ENCODE data around the gene DBX1. TPM values are rescaled to one million over a fixed set of nuclear protein-coding genes. Genes with fewer than 3 reads are reported as not detected.

The DBX1 gene
- total and polyA plus RNA-seq, 5 donors from 2014 or later: not detected

GRCh38 chr11:20172721-20173447 is 12.6 kb upstream of the DBX1 start:
- H3K4me3 ChIP-seq (ENCODE audit: low read depth, low read length): no peak overlapping the region
- no peak for DNase-seq
- Mint-ChIP-seq H3K4me1 (no peaks in the 10 kb centered on the region), H3K9me3 (peaks cover 0 to 7% (median 2%) of the 10 kb centered on the region in 7 donors), H3K4me3 (no peak overlapping the region), H3K27me3 (peaks cover 9% of the 10 kb centered on the region), H3K36me3 (no peaks in the 10 kb centered on the region), H3K27ac (no peak overlapping the region)
- no peaks in the 10 kb centered on the region for H3K9me3 ChIP-seq (ENCODE audit: control insufficient read depth in 2 of 2, low read length in 2 of 2)
- no peak overlapping the region for H3K27ac ChIP-seq (ENCODE audit: insufficient read depth, low read length, poor library complexity, severe bottlenecking)
- no peaks in the 10 kb centered on the region for H3K36me3 ChIP-seq (ENCODE audit: control insufficient read depth, insufficient read depth, low read length)
- no peak for ATAC-seq (ENCODE audit: low read depth in 2 of 2)
- H3K27me3 ChIP-seq (ENCODE audit: control insufficient read depth, insufficient read depth, low read length): peaks cover 8% of the 10 kb centered on the region
- H3K4me1 ChIP-seq (ENCODE audit: control insufficient read depth, insufficient read depth, low read length, poor library complexity, severe bottlenecking): no peaks in the 10 kb centered on the region

GRCh38 chr11:20163783-20164481 is 3.7 kb upstream of the DBX1 start:
- Mint-ChIP-seq H3K9me3 (peaks cover 0 to 22% (median 3%) of the 10 kb centered on the region in 7 donors), H3K36me3 (no peaks in the 10 kb centered on the region), H3K27ac (no peak overlapping the region), H3K4me1 (peaks cover 8 to 22% (median 12%) of the 10 kb centered on the region in 4 donors), H3K4me3 (peak overlapping the region in 2 of 4 donors; percentile 4 to 73), H3K27me3 (peaks cover 77% of the 10 kb centered on the region)
- H3K4me1 ChIP-seq (ENCODE audit: control insufficient read depth, insufficient read depth, low read length, poor library complexity, severe bottlenecking): peaks cover 3% of the 10 kb centered on the region
- no peaks in the 10 kb centered on the region for H3K36me3 ChIP-seq (ENCODE audit: control insufficient read depth, insufficient read depth, low read length)
- peaks cover 2 to 10% of the 10 kb centered on the region in 2 experiments for H3K9me3 ChIP-seq (ENCODE audit: control insufficient read depth in 2 of 2, low read length in 2 of 2)
- no peak for ATAC-seq (ENCODE audit: low read depth in 2 of 2)
- peaks cover 51% of the 10 kb centered on the region for H3K27me3 ChIP-seq (ENCODE audit: control insufficient read depth, insufficient read depth, low read length)
- no peak for DNase-seq
- H3K4me3 ChIP-seq (ENCODE audit: low read depth, low read length): no peak overlapping the region
- H3K27ac ChIP-seq (ENCODE audit: insufficient read depth, low read length, poor library complexity, severe bottlenecking): no peak overlapping the region

- peak in 1 of 3 donors; percentile 8 for DNase-seq
- Mint-ChIP-seq H3K27ac (peak overlapping the region in 1 of 3 donors; percentile 21), H3K4me3 (peak overlapping the region in 2 of 4 donors; percentile 66 to 73), H3K4me1 (peaks cover 8 to 22% (median 12%) of the 10 kb centered on the region in 4 donors), H3K27me3 (peaks cover 83% of the 10 kb centered on the region), H3K36me3 (no peaks in the 10 kb centered on the region), H3K9me3 (peaks cover 0 to 30% (median 3%) of the 10 kb centered on the region in 7 donors)
- Histone ChIP-seq H3K9me3 (ENCODE audit: control insufficient read depth in 2 of 2, low read length in 2 of 2) (peaks cover 2 to 18% of the 10 kb centered on the region in 2 experiments), H3K4me3 (ENCODE audit: low read depth, low read length) (no peak overlapping the region), H3K27ac (ENCODE audit: insufficient read depth, low read length, poor library complexity, severe bottlenecking) (no peak overlapping the region), H3K27me3 (ENCODE audit: control insufficient read depth, insufficient read depth, low read length) (peaks cover 54% of the 10 kb centered on the region), H3K4me1 (ENCODE audit: control insufficient read depth, insufficient read depth, low read length, poor library complexity, severe bottlenecking) (peaks cover 3% of the 10 kb centered on the region), H3K36me3 (ENCODE audit: control insufficient read depth, insufficient read depth, low read length) (no peaks in the 10 kb centered on the region)
- ATAC-seq (ENCODE audit: low read depth in 2 of 2): no peak
These were observed 2.8 kb upstream of the DBX1 start for GRCh38 chr11:20162824-20163782.

- Histone ChIP-seq H3K9me3 (ENCODE audit: control insufficient read depth in 2 of 2, low read length in 2 of 2) (peaks cover 2 to 18% of the 10 kb centered on the region in 2 experiments), H3K27me3 (ENCODE audit: control insufficient read depth, insufficient read depth, low read length) (peaks cover 51% of the 10 kb centered on the region), H3K27ac (ENCODE audit: insufficient read depth, low read length, poor library complexity, severe bottlenecking) (no peak overlapping the region), H3K36me3 (ENCODE audit: control insufficient read depth, insufficient read depth, low read length) (no peaks in the 10 kb centered on the region), H3K4me1 (ENCODE audit: control insufficient read depth, insufficient read depth, low read length, poor library complexity, severe bottlenecking) (peaks cover 10% of the 10 kb centered on the region), H3K4me3 (ENCODE audit: low read depth, low read length) (no peak overlapping the region)
- ATAC-seq (ENCODE audit: low read depth in 2 of 2): no peak
- Mint-ChIP-seq H3K27me3 (peaks cover 85% of the 10 kb centered on the region), H3K36me3 (no peaks in the 10 kb centered on the region), H3K4me1 (peaks cover 10 to 30% (median 15%) of the 10 kb centered on the region in 4 donors), H3K4me3 (peak overlapping the region in 1 of 4 donors; percentile 15), H3K9me3 (peaks cover 0 to 28% (median 3%) of the 10 kb centered on the region in 7 donors), H3K27ac (no peak overlapping the region)
- DNase-seq: no peak
These were observed 1.9 kb upstream of the DBX1 start for GRCh38 chr11:20161923-20162744.

- peaks cover 0 to 28% (median 3%) of the 10 kb centered on the region in 7 donors for H3K9me3 Mint-ChIP-seq
- Histone ChIP-seq H3K4me1 (ENCODE audit: control insufficient read depth, insufficient read depth, low read length, poor library complexity, severe bottlenecking) (peaks cover 17% of the 10 kb centered on the region), H3K27ac (ENCODE audit: insufficient read depth, low read length, poor library complexity, severe bottlenecking) (no peak overlapping the region), H3K27me3 (ENCODE audit: control insufficient read depth, insufficient read depth, low read length) (peaks cover 50% of the 10 kb centered on the region), H3K9me3 (ENCODE audit: control insufficient read depth in 2 of 2, low read length in 2 of 2) (peaks cover 2 to 18% of the 10 kb centered on the region in 2 experiments), H3K36me3 (ENCODE audit: control insufficient read depth, insufficient read depth, low read length) (no peaks in the 10 kb centered on the region), H3K4me3 (ENCODE audit: low read depth, low read length) (no peak overlapping the region)
- ATAC-seq (ENCODE audit: low read depth in 2 of 2): no peak
- peaks cover 10 to 30% (median 15%) of the 10 kb centered on the region in 4 donors for H3K4me1 Mint-ChIP-seq
- peak overlapping the region in 1 of 3 donors; percentile 69 for H3K27ac Mint-ChIP-seq
- H3K27me3 Mint-ChIP-seq: peaks cover 88% of the 10 kb centered on the region
- peak in 1 of 3 donors; percentile 2 for DNase-seq
- H3K4me3 Mint-ChIP-seq: peak overlapping the region in 1 of 4 donors; percentile 10
- no peaks in the 10 kb centered on the region for H3K36me3 Mint-ChIP-seq
These were observed 1.1 kb upstream of the DBX1 start for GRCh38 chr11:20161230-20161918.

- H3K9me3 ChIP-seq (ENCODE audit: control insufficient read depth in 2 of 2, low read length in 2 of 2): peaks cover 3 to 18% of the 10 kb centered on the region in 2 experiments
- H3K36me3 ChIP-seq (ENCODE audit: control insufficient read depth, insufficient read depth, low read length): no peaks in the 10 kb centered on the region
- H3K27ac ChIP-seq (ENCODE audit: insufficient read depth, low read length, poor library complexity, severe bottlenecking): no peak overlapping the region
- ATAC-seq (ENCODE audit: low read depth in 2 of 2): no peak
- H3K4me1 ChIP-seq (ENCODE audit: control insufficient read depth, insufficient read depth, low read length, poor library complexity, severe bottlenecking): peaks cover 17% of the 10 kb centered on the region
- Mint-ChIP-seq H3K4me1 (peaks cover 10 to 38% (median 19%) of the 10 kb centered on the region in 4 donors), H3K4me3 (peak overlapping the region in 2 of 4 donors; percentile 14 to 29), H3K27ac (no peak overlapping the region), H3K9me3 (peaks cover 0 to 34% (median 3%) of the 10 kb centered on the region in 7 donors), H3K36me3 (no peaks in the 10 kb centered on the region), H3K27me3 (peaks cover 88% of the 10 kb centered on the region)
- H3K4me3 ChIP-seq (ENCODE audit: low read depth, low read length): no peak overlapping the region
- H3K27me3 ChIP-seq (ENCODE audit: control insufficient read depth, insufficient read depth, low read length): peaks cover 52% of the 10 kb centered on the region
- DNase-seq: no peak
These were observed 551 bp downstream of the DBX1 start for GRCh38 chr11:20159466-20160381.

All from CD4-positive, CD25-positive, alpha-beta regulatory T cell (primary cell).